Kidney (tissue), 14 donors: ENCODE measurements around the gene JPH4. TPM values are rescaled to one million over a fixed set of nuclear protein-coding genes. Genes with fewer than 3 reads are reported as not detected.

Experiments
- DNase-seq, 5 donors: peaks; one replicate each; pipeline ENCODE4 v3.0.0-alpha.2; 2013 to 2020
- FAIRE-seq: peaks from 2 replicates; lab custom pipeline; 2012; peaks lifted over from hg19 to GRCh38; lab: Jason Lieb, UNC
- H3K27ac ChIP-seq, 2 donors: one replicate each; pipeline ENCODE4 v1.7.0; 2013; ENCODE audit warnings: low read depth in 2 of 2, low read length in 2 of 2, inconsistent platforms in 1 of 2
- H3K27me3 ChIP-seq: one replicate; pipeline ENCODE4 v1.7.1; 2013; ENCODE audit warnings: low read length, inconsistent platforms; ENCODE audit not compliant: control insufficient read depth, insufficient read depth
- H3K36me3 ChIP-seq, 3 donors: one replicate each; pipeline versions ENCODE4 v1.7.0 to v1.7.1; 2013; ENCODE audit warnings: low read length in 3 of 3, control low read depth in 1 of 3, inconsistent platforms in 1 of 3; ENCODE audit not compliant: insufficient read depth in 3 of 3, control insufficient read depth in 2 of 3
- H3K4me1 ChIP-seq, 3 donors: one replicate each; pipeline versions ENCODE4 v1.7.0 to v1.7.1; 2013; ENCODE audit warnings: low read length in 3 of 3, inconsistent platforms in 1 of 3, low read depth in 1 of 3; ENCODE audit not compliant: control insufficient read depth in 2 of 3, insufficient read depth in 2 of 3
- H3K4me3 ChIP-seq, 3 donors: one replicate each; pipeline versions ENCODE4 v1.7.0 to v1.8.1; 2013; ENCODE audit warnings: low read length in 3 of 3, control low read depth in 1 of 3, inconsistent platforms in 1 of 3
- H3K9ac ChIP-seq, 3 donors: one replicate each; pipeline versions ENCODE4 v1.7.0 to v1.7.1; 2013; ENCODE audit warnings: low read length in 3 of 3, control low read depth in 1 of 3, inconsistent platforms in 1 of 3
- H3K9me3 ChIP-seq, 3 donors: one replicate each; pipeline versions ENCODE4 v1.7.0 to v1.7.1; 2013; ENCODE audit warnings: low read length in 3 of 3, control low read depth in 1 of 3, inconsistent platforms in 1 of 3; ENCODE audit not compliant: control insufficient read depth in 2 of 3, insufficient read depth in 1 of 3
- CTCF ChIP-seq: IDR thresholded peaks from 3 replicates; pipeline ENCODE4 v1.5.1; 2012; ENCODE audit warnings: mild to moderate bottlenecking, moderate library complexity, borderline replicate concordance; ENCODE audit not compliant: insufficient read depth; ENCODE audit errors: extremely low read depth
- intact Hi-C: fragments of 100-400 bp; cut with DNase I; formaldehyde crosslinking; loops from one replicate; pipeline ENCODE4 v1.11.1; 2022
- polyA plus RNA-seq: library from polyadenylated mRNA; stranded (reverse); fragments of 350-450 nt; fragmentation: Illumina TruSeq; extraction: RNeasy Lipid Tissue Mini Kit (QIAGEN cat#74804); gene quantifications from one replicate; pipeline ENCODE4 v1.2.3, GENCODE V29; 2014; ENCODE audit warnings: low read depth, low replicate concordance; ENCODE audit not compliant: insufficient read depth
- total RNA-seq: library from RNA; stranded (reverse); fragmentation: NEBNext Ultra II Directional; extraction: Animal tissue kit (Norgen Biotek cat#: 25700); gene quantifications from one replicate; pipeline ENCODE4 v1.2.1, GENCODE V29; 2021
- donor health status: control.
- donor health status: control.
- donor health status: control.
- donor health status: control.
- donor health status: control.
- donor health status: DM: yes; HTN: yes; CAD: no.
- donor health status: Normal renal cell carcinoma (clear cell type).

The JPH4 gene
- total and polyA plus RNA-seq, 2 donors from 2014 or later, result 3.6 to 7.0 TPM

DNA sequence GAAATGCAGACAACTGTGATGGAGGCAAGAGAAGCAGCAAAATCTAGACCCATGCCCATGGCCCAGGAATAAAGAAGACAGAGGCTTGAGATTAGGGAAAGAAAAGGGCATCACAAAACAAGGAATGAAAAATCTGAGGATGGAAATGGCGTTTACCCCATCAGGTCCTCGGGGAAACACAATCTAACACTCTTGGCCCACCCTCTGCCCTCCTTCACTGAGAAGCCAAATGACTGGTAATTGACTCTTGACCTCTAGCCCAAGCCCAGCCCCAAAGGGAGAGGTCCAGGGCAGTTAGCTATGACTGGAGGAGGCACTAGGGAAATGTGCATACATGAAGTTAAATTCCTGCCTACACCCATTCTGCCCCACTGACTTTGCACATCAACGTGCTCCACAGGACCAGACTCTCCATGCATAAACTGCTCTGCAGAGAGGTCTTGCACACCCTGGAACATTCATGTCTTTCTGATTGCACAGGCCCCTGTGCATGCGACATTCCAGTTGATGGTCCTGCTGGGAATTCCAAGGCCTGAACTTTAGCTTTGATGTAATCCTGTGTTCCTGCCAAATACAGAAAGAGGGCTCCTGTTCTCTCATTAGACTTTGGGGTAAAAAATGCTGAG lies 32.7 kb downstream of the JPH4 start:
- peak in 1 of 5 donors; percentile 43 for DNase-seq
- no peaks in the 10 kb centered on the region for H3K36me3 ChIP-seq
- peaks cover 4% of the 10 kb centered on the region for H3K27me3 ChIP-seq
- no peak for FAIRE-seq
- peak overlapping the region; percentile 42 to 65 for H3K27ac ChIP-seq
- H3K9me3 ChIP-seq, result no peaks in the 10 kb centered on the region
- H3K9ac ChIP-seq, result no peak overlapping the region
- intact Hi-C loops, result no loop called here
- peaks cover 0 to 23% (median 17%) of the 10 kb centered on the region in 3 donors for H3K4me1 ChIP-seq
- H3K4me3 ChIP-seq, result peak overlapping the region in 1 of 3 donors; percentile 10
- TF ChIP-seq CTCF, result no peak

GRCh38 chr14:23544511-23545447 lies 33.8 kb downstream of the JPH4 start:
- no peaks in the 10 kb centered on the region for H3K36me3 ChIP-seq
- no peak overlapping the region for H3K9ac ChIP-seq
- peak overlapping the region in 1 of 3 donors; percentile 14 for H3K4me3 ChIP-seq
- no peaks in the 10 kb centered on the region for H3K9me3 ChIP-seq
- intact Hi-C loops, result no loop called here
- H3K27me3 ChIP-seq, result no peaks in the 10 kb centered on the region
- FAIRE-seq, result no peak
- peak overlapping the region; percentile 65 to 66 for H3K27ac ChIP-seq
- H3K4me1 ChIP-seq, result peaks cover 0 to 19% (median 9%) of the 10 kb centered on the region in 3 donors
- DNase-seq, result peak; percentile 56 to 90 (median 72)
- no peak for TF ChIP-seq CTCF

DNA sequence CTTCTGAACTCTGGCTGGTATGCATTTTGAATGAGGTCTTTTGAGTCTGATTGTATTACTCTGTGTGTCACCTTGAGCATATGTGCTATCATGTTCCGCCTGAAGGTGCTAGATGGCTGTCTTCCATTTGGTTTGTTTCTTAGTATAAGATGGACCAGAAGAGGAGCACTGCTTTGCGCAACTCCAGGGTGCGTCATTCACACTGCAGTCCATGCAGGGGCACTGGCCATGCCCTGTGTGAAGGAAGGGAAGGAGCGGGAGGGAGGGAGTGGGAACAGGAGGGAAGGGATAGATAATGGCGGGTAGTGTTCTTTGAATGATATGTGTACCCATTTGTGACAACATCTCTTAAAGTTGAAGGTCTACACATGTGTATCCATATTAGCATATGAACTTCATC lies 35.2 kb downstream of the JPH4 start:
- no peak for TF ChIP-seq CTCF
- peaks cover 3 to 19% (median 9%) of the 10 kb centered on the region in 3 donors for H3K4me1 ChIP-seq
- peak overlapping the region in 1 of 3 donors; percentile 10 for H3K4me3 ChIP-seq
- DNase-seq, result no peak
- no peak overlapping the region for H3K9ac ChIP-seq
- FAIRE-seq, result no peak
- no peaks in the 10 kb centered on the region for H3K27me3 ChIP-seq
- intact Hi-C loops, result no loop called here
- no peak overlapping the region for H3K27ac ChIP-seq
- H3K36me3 ChIP-seq, result no peaks in the 10 kb centered on the region
- no peaks in the 10 kb centered on the region for H3K9me3 ChIP-seq
